B cell (primary cell): ENCODE data around the gene FAM180B.

ENCODE experiments used
- EZH2 ChIP-seq: IDR thresholded peaks from 2 replicates; pipeline ENCODE4 v1.6.1; 2012; ENCODE audit warnings: borderline replicate concordance, low read depth, mild to moderate bottlenecking, moderate library complexity, low read length; ENCODE audit not compliant: insufficient read depth, poor library complexity, severe bottlenecking
- TF ChIP-seq, protein P1 (sequence below): fragments of 200-600 bp; IDR thresholded peaks from one replicate; pipeline ENCODE4 v1.8.0; 2022; ENCODE audit warnings: antibody characterized with exemption, mild to moderate bottlenecking

DNA sequence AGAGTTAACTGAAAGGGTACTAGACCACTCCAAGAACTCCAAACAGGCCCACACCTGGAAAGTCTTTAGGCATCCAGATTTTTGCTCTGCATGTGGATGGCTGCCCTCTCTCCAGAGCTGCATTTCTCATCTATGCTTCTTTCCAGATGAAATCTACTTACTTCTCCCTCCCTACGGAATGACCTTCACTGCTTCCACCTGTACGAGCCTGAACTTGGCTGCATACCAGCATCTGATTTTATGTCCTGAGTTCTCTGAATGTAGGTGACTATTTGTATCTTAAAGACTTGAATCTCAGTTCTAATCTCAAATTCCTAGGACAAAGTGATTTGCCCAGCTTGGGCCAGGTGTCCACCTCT lies 46.8 kb upstream of the FAM180B start:
- TF ChIP-seq EZH2 = no peak
- TF ChIP-seq, protein P1, sequence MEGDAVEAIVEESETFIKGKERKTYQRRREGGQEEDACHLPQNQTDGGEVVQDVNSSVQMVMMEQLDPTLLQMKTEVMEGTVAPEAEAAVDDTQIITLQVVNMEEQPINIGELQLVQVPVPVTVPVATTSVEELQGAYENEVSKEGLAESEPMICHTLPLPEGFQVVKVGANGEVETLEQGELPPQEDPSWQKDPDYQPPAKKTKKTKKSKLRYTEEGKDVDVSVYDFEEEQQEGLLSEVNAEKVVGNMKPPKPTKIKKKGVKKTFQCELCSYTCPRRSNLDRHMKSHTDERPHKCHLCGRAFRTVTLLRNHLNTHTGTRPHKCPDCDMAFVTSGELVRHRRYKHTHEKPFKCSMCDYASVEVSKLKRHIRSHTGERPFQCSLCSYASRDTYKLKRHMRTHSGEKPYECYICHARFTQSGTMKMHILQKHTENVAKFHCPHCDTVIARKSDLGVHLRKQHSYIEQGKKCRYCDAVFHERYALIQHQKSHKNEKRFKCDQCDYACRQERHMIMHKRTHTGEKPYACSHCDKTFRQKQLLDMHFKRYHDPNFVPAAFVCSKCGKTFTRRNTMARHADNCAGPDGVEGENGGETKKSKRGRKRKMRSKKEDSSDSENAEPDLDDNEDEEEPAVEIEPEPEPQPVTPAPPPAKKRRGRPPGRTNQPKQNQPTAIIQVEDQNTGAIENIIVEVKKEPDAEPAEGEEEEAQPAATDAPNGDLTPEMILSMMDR = no peak
